Adipocyte (in vitro differentiated cells): ENCODE measurements around the gene MACO1.

Source experiments
- DNase-seq: peaks from one replicate; pipeline ENCODE4 v3.0.0-alpha.2; 2015; ENCODE audit warnings: low read depth
- H3K27me3 ChIP-seq: replicated peaks from 2 replicates; pipeline ENCODE4 v1.7.0; 2013; ENCODE audit warnings: mild to moderate bottlenecking, low read length, moderate library complexity; ENCODE audit not compliant: control insufficient read depth, insufficient read depth
- H3K36me3 ChIP-seq: 2 replicates; pipeline ENCODE4 v1.7.0; 2013; ENCODE audit warnings: low read length, mild to moderate bottlenecking, moderate library complexity; ENCODE audit not compliant: control insufficient read depth, insufficient read depth, severe bottlenecking
- H3K4me1 ChIP-seq: 2 replicates; pipeline ENCODE4 v1.7.0; 2013; ENCODE audit warnings: mild to moderate bottlenecking, low read length, moderate library complexity; ENCODE audit not compliant: control insufficient read depth, insufficient read depth
- H3K4me3 ChIP-seq: 2 replicates; pipeline ENCODE4 v1.7.0; 2013; ENCODE audit warnings: mild to moderate bottlenecking, low read length, moderate library complexity
- H3K9ac ChIP-seq: 2 replicates; pipeline ENCODE4 v1.7.0; 2013; ENCODE audit warnings: mild to moderate bottlenecking, low read length, moderate library complexity
- H3K9me3 ChIP-seq: 2 replicates; pipeline ENCODE4 v1.7.0; 2013; ENCODE audit warnings: mild to moderate bottlenecking, low read length, moderate library complexity; ENCODE audit not compliant: control insufficient read depth

The MACO1 gene

GRCh38 chr1:25540750-25541342 lies 110.1 kb downstream of the MACO1 start:
- H3K9ac ChIP-seq, result no peak overlapping the region
- H3K4me3 ChIP-seq, result no peak overlapping the region
- no peaks in the 10 kb centered on the region for H3K27me3 ChIP-seq
- no peak for DNase-seq
- no peaks in the 10 kb centered on the region for H3K9me3 ChIP-seq
- H3K4me1 ChIP-seq, result peaks cover 16% of the 10 kb centered on the region
- H3K36me3 ChIP-seq, result no peaks in the 10 kb centered on the region

GRCh38 chr1:25541425-25541824 lies 110.7 kb downstream of the MACO1 start:
- no peak overlapping the region for H3K4me3 ChIP-seq
- peaks cover 16% of the 10 kb centered on the region for H3K4me1 ChIP-seq
- H3K9me3 ChIP-seq, result no peaks in the 10 kb centered on the region
- no peaks in the 10 kb centered on the region for H3K27me3 ChIP-seq
- H3K36me3 ChIP-seq, result no peaks in the 10 kb centered on the region
- DNase-seq, result no peak
- no peak overlapping the region for H3K9ac ChIP-seq

GRCh38 chr1:25541889-25542658 lies 111.4 kb downstream of the MACO1 start:
- Histone ChIP-seq H3K9me3 (no peaks in the 10 kb centered on the region), H3K4me1 (peaks cover 16% of the 10 kb centered on the region), H3K36me3 (no peaks in the 10 kb centered on the region), H3K27me3 (no peaks in the 10 kb centered on the region), H3K9ac (no peak overlapping the region), H3K4me3 (no peak overlapping the region)
- DNase-seq, result no peak

- no peaks in the 10 kb centered on the region for H3K27me3 ChIP-seq
- peak overlapping the region; percentile 58 for H3K9ac ChIP-seq
- no peaks in the 10 kb centered on the region for H3K9me3 ChIP-seq
- H3K4me3 ChIP-seq, result peak overlapping the region; percentile 86
- H3K4me1 ChIP-seq, result peaks cover 16% of the 10 kb centered on the region
- H3K36me3 ChIP-seq, result no peaks in the 10 kb centered on the region
- DNase-seq, result no peak
These were observed 112.3 kb downstream of the MACO1 start for GRCh38 chr1:25543005-25543424.

GRCh38 chr1:25543425-25544242 lies 112.9 kb downstream of the MACO1 start, which contains the start of gene LDLRAP1:
Gene LDLRAP1 (plus strand): TSS chr1:25543606. CDS start chr1:25543699, 93 bp downstream.
- peaks cover 11% of the 10 kb centered on the region for H3K4me1 ChIP-seq

GRCh38 chr1:25544243-25544764 lies 113.6 kb downstream of the MACO1 start:
- no peak for DNase-seq
- H3K36me3 ChIP-seq, result no peaks in the 10 kb centered on the region
- H3K4me3 ChIP-seq, result peak overlapping the region; percentile 86
- H3K27me3 ChIP-seq, result no peaks in the 10 kb centered on the region
- H3K9ac ChIP-seq, result peak overlapping the region; percentile 86
- H3K9me3 ChIP-seq, result no peaks in the 10 kb centered on the region
- peaks cover 14% of the 10 kb centered on the region for H3K4me1 ChIP-seq

More at GRCh38 chr1:25543425-25544242, 112.9 kb downstream of the MACO1 start, which contains the start of gene LDLRAP1:
- Histone ChIP-seq H3K27me3 (no peaks in the 10 kb centered on the region), H3K4me3 (peak within 1 kb of the TSS; percentile 86), H3K9ac (peak within 1 kb of the TSS; percentile 86), H3K9me3 (no peaks in the 10 kb centered on the region), H3K36me3 (no peaks in the 10 kb centered on the region)
- DNase-seq, result peak; percentile 90

- Histone ChIP-seq H3K36me3 (no peaks in the 10 kb centered on the region), H3K9ac (peak overlapping the region; percentile 86), H3K4me3 (peak overlapping the region; percentile 86), H3K27me3 (no peaks in the 10 kb centered on the region), H3K4me1 (peaks cover 17% of the 10 kb centered on the region), H3K9me3 (no peaks in the 10 kb centered on the region)
- no peak for DNase-seq
These were observed 114.1 kb downstream of the MACO1 start for GRCh38 chr1:25544819-25545218.

- no peaks in the 10 kb centered on the region for H3K27me3 ChIP-seq
- H3K4me1 ChIP-seq, result peaks cover 26% of the 10 kb centered on the region
- no peak overlapping the region for H3K9ac ChIP-seq
- no peak overlapping the region for H3K4me3 ChIP-seq
- no peaks in the 10 kb centered on the region for H3K36me3 ChIP-seq
- no peak for DNase-seq
- H3K9me3 ChIP-seq, result no peaks in the 10 kb centered on the region
These were observed 115.1 kb downstream of the MACO1 start for GRCh38 chr1:25545767-25546166.

- no peak overlapping the region for H3K4me3 ChIP-seq
- peaks cover 30% of the 10 kb centered on the region for H3K4me1 ChIP-seq
- no peak for DNase-seq
- H3K9ac ChIP-seq, result no peak overlapping the region
- H3K36me3 ChIP-seq, result no peaks in the 10 kb centered on the region
- H3K27me3 ChIP-seq, result no peaks in the 10 kb centered on the region
- no peaks in the 10 kb centered on the region for H3K9me3 ChIP-seq
These were observed 115.5 kb downstream of the MACO1 start for GRCh38 chr1:25546193-25546592.

- no peak overlapping the region for H3K9ac ChIP-seq
- H3K4me3 ChIP-seq, result no peak overlapping the region
- DNase-seq, result no peak
- H3K9me3 ChIP-seq, result no peaks in the 10 kb centered on the region
- no peaks in the 10 kb centered on the region for H3K27me3 ChIP-seq
- H3K36me3 ChIP-seq, result no peaks in the 10 kb centered on the region
- peaks cover 27% of the 10 kb centered on the region for H3K4me1 ChIP-seq
These were observed 117.9 kb downstream of the MACO1 start for GRCh38 chr1:25548601-25549000.
